Fibroblast of lung (primary cell): Measurements from ENCODE around the gene ZP3. TPM values are rescaled to one million over a fixed set of nuclear protein-coding genes. Genes with fewer than 3 reads are reported as not detected.
"Not testable (repeated sequence)": the region's sequence is repeated elsewhere in the genome, so short reads cannot be mapped to it uniquely, and the experiment has no call there.

ENCODE experiments used
- DNase-seq, 2 donors: peaks; one replicate each; pipeline versions ENCODE4 v3.0.0 to v3.0.0-alpha.2; 2010; ENCODE audit warnings: low read depth in 2 of 2
- H2AFZ ChIP-seq: 2 replicates; pipeline ENCODE4 v1.5.1; 2012; ENCODE audit warnings: low read length, control low read depth, inconsistent platforms
- H3K27ac ChIP-seq: 2 replicates; pipeline ENCODE4 v1.5.1; 2011; ENCODE audit warnings: low read length, control low read depth; ENCODE audit not compliant: insufficient read depth
- H3K27me3 ChIP-seq: 2 replicates; pipeline ENCODE4 v1.5.1; 2011; ENCODE audit warnings: mild to moderate bottlenecking, low read length; ENCODE audit not compliant: control insufficient read depth, insufficient read depth
- H3K36me3 ChIP-seq: 2 replicates; pipeline ENCODE4 v1.5.1; 2011; ENCODE audit warnings: low read length; ENCODE audit not compliant: control insufficient read depth, insufficient read depth
- H3K4me1 ChIP-seq: 2 replicates; pipeline ENCODE4 v1.5.1; 2011; ENCODE audit warnings: low read length; ENCODE audit not compliant: control insufficient read depth, insufficient read depth; ENCODE audit errors: extremely low read depth
- H3K4me2 ChIP-seq: 2 replicates; pipeline ENCODE4 v1.5.1; 2011; ENCODE audit warnings: low read length, control low read depth; ENCODE audit not compliant: insufficient read depth; ENCODE audit errors: extremely low read depth
- H3K4me3 ChIP-seq, 4 experiments: fragments of 200-600 bp in 1 of 4; sonication (generic) in 1 of 4; replicated peaks in 1 of 4; 2 replicates each; pipeline ENCODE4 v1.5.1; 2011 to 2016; ENCODE audit warnings: low read length in 4 of 4, low read depth in 3 of 4, mild to moderate bottlenecking in 3 of 4, control low read depth in 2 of 4, inconsistent platforms in 1 of 4, mixed read lengths in 1 of 4; ENCODE audit not compliant: insufficient read depth in 1 of 4; ENCODE audit errors: control extremely low read depth in 1 of 4
- H3K79me2 ChIP-seq: 2 replicates; pipeline ENCODE4 v1.5.1; 2012; ENCODE audit warnings: mild to moderate bottlenecking, low read length, inconsistent platforms; ENCODE audit not compliant: control insufficient read depth, insufficient read depth
- H3K9ac ChIP-seq: 2 replicates; pipeline ENCODE4 v1.5.1; 2011; ENCODE audit warnings: mild to moderate bottlenecking, low read length, control low read depth; ENCODE audit not compliant: insufficient read depth
- H3K9me3 ChIP-seq: 2 replicates; pipeline ENCODE4 v1.5.1; 2012; ENCODE audit warnings: low read depth, low read length; ENCODE audit not compliant: control insufficient read depth, insufficient read depth
- H4K20me1 ChIP-seq: 2 replicates; pipeline ENCODE4 v1.5.1; 2011; ENCODE audit warnings: low read length; ENCODE audit not compliant: control insufficient read depth, insufficient read depth; ENCODE audit errors: extremely low read depth
- CTCF ChIP-seq, 2 donors: IDR thresholded peaks in 1 of 2; conservative IDR thresholded peaks in 1 of 2; 1 replicate in 1 of 2; 2 replicates in 1 of 2; pipeline ENCODE4 v1.5.1; 2011 to 2012; ENCODE audit warnings: low read length in 2 of 2, control low read depth in 1 of 2, inconsistent platforms in 1 of 2, low read depth in 1 of 2, mild to moderate bottlenecking in 1 of 2
- EZH2 ChIP-seq: IDR thresholded peaks from 2 replicates; pipeline ENCODE4 v1.5.1; 2012; ENCODE audit warnings: low read length, control low read depth, mild to moderate bottlenecking; ENCODE audit errors: missing control alignments
- polyA plus RNA-seq, 2 donors: library from polyadenylated mRNA; depleted of rRNA in 1 of 2; stranded (reverse) in 1 of 2; unstranded in 1 of 2; fragments of >200 nt; gene quantifications; 2 replicates each; pipeline ENCODE4 v1.2.1, GENCODE V29; 2011 to 2012; ENCODE audit warnings: missing spikeins in 1 of 2
- total RNA-seq: library from RNA; depleted of rRNA; stranded (reverse); fragments of >200 nt; gene quantifications from 2 replicates; pipeline ENCODE4 v1.2.1, GENCODE V29; 2014

Gene ZP3
- total and polyA plus RNA-seq, 2 donors (not counting 1 experiment from before 2014, with no cell fraction given) = 1.4 to 2.6 TPM

GRCh38 chr7:76392531-76393115, 32.1 kb upstream of the ZP3 start:
- H2AFZ ChIP-seq = peak overlapping the region; percentile 90
- DNase-seq = no peak
- H3K4me3 ChIP-seq = peak overlapping the region in 2 of 4 experiments; percentile 38 to 68
- H3K79me2 ChIP-seq = no peaks in the 10 kb centered on the region
- no peaks in the 10 kb centered on the region for H4K20me1 ChIP-seq
- H3K4me1 ChIP-seq = peaks cover 6% of the 10 kb centered on the region
- H3K36me3 ChIP-seq = no peaks in the 10 kb centered on the region
- H3K9ac ChIP-seq = no peak overlapping the region
- no peaks in the 10 kb centered on the region for H3K9me3 ChIP-seq
- peak overlapping the region; percentile 75 for H3K4me2 ChIP-seq
- H3K27me3 ChIP-seq = no peaks in the 10 kb centered on the region
- peak overlapping the region; percentile 70 for H3K27ac ChIP-seq
- TF ChIP-seq EZH2 (no peak), CTCF (conservative IDR thresholded peaks at IDR 0.05 in 1 of 2, IDR thresholded peaks at IDR 0.05 in 1 of 2; ENCODE audit: low read depth in 1 of 2, low read length in 2 of 2) (no peak)

GRCh38 chr7:76393116-76394031, 31.4 kb upstream of the ZP3 start:
- Histone ChIP-seq H3K9ac (peak overlapping the region; percentile 78), H4K20me1 (no peaks in the 10 kb centered on the region), H3K27ac (peak overlapping the region; percentile 70), H3K36me3 (no peaks in the 10 kb centered on the region), H3K4me2 (peak overlapping the region; percentile 92), H3K9me3 (no peaks in the 10 kb centered on the region), H3K27me3 (no peaks in the 10 kb centered on the region), H3K79me2 (no peaks in the 10 kb centered on the region), H2AFZ (peak overlapping the region; percentile 94), H3K4me1 (peaks cover 6% of the 10 kb centered on the region), H3K4me3 (peak overlapping the region; percentile 44 to 71 (median 58))
- DNase-seq = peak; percentile 72 to 83
- TF ChIP-seq CTCF (conservative IDR thresholded peaks at IDR 0.05 in 1 of 2, IDR thresholded peaks at IDR 0.05 in 1 of 2; ENCODE audit: low read depth in 1 of 2, low read length in 2 of 2) (no peak), EZH2 (no peak)

- TF ChIP-seq CTCF (conservative IDR thresholded peaks at IDR 0.05 in 1 of 2, IDR thresholded peaks at IDR 0.05 in 1 of 2; ENCODE audit: low read depth in 1 of 2, low read length in 2 of 2) (no peak), EZH2 (no peak)
- no peak overlapping the region for H3K4me2 ChIP-seq
- no peak overlapping the region for H3K4me3 ChIP-seq
- no peaks in the 10 kb centered on the region for H4K20me1 ChIP-seq
- H3K27ac ChIP-seq = no peak overlapping the region
- DNase-seq = no peak
- no peaks in the 10 kb centered on the region for H3K27me3 ChIP-seq
- H3K9ac ChIP-seq = no peak overlapping the region
- H3K36me3 ChIP-seq = no peaks in the 10 kb centered on the region
- H3K79me2 ChIP-seq = no peaks in the 10 kb centered on the region
- H2AFZ ChIP-seq = no peak overlapping the region
- H3K4me1 ChIP-seq = peaks cover 6% of the 10 kb centered on the region
- no peaks in the 10 kb centered on the region for H3K9me3 ChIP-seq
Observed at GRCh38 chr7:76394957-76395356, 29.8 kb upstream of the ZP3 start.

- H3K79me2 ChIP-seq, DNase-seq, H3K27ac ChIP-seq, H4K20me1 ChIP-seq, H3K9ac ChIP-seq, H3K4me2 ChIP-seq, H3K36me3 ChIP-seq, H3K4me1 ChIP-seq, H3K27me3 ChIP-seq, H3K9me3 ChIP-seq, H2AFZ ChIP-seq, H3K4me3 ChIP-seq: not testable (repeated sequence)
Observed at GRCh38 chr7:76395605-76395964, 29.2 kb upstream of the ZP3 start.
